Lung (tissue), 12 donors: ENCODE measurements around the gene FAM131C. TPM values are rescaled to one million over a fixed set of nuclear protein-coding genes. Genes with fewer than 3 reads are reported as not detected.

Experiments
- ATAC-seq: fragments of 200-7000 bp; cut with Tn5 transposase; one replicate; pipeline ENCODE4 v1.9.1; 2020; ENCODE audit warnings: moderate number of reproducible peaks; ENCODE audit not compliant: insufficient read depth, low FRiP score
- DNase-seq, 3 donors: peaks; one replicate each; pipeline ENCODE4 v3.0.0-alpha.2; 2013 to 2017
- H3K27ac ChIP-seq, 2 donors: one replicate each; pipeline ENCODE4 v1.5.1; 2013; ENCODE audit warnings: mild to moderate bottlenecking in 2 of 2, moderate library complexity in 2 of 2, control low read depth in 1 of 2, inconsistent platforms in 1 of 2, low read depth in 1 of 2, low read length in 1 of 2
- H3K27me3 ChIP-seq, 3 donors: one replicate each; pipeline ENCODE4 v1.5.1; 2013; ENCODE audit warnings: low read length in 2 of 3; ENCODE audit not compliant: control insufficient read depth in 3 of 3, insufficient read depth in 3 of 3
- H3K36me3 ChIP-seq, 4 donors: one replicate each; pipeline ENCODE4 v1.5.1; 2013; ENCODE audit warnings: low read length in 4 of 4, mild to moderate bottlenecking in 1 of 4, moderate library complexity in 1 of 4; ENCODE audit not compliant: control insufficient read depth in 4 of 4, insufficient read depth in 4 of 4
- H3K4me1 ChIP-seq, 5 donors: one replicate each; pipeline ENCODE4 v1.5.1; 2013; ENCODE audit warnings: low read length in 5 of 5, mild to moderate bottlenecking in 2 of 5, moderate library complexity in 1 of 5; ENCODE audit not compliant: control insufficient read depth in 5 of 5, insufficient read depth in 5 of 5
- H3K4me3 ChIP-seq: one replicate; pipeline ENCODE4 v1.5.1; 2013; ENCODE audit warnings: mild to moderate bottlenecking, control low read depth, moderate library complexity
- H3K9ac ChIP-seq, 2 donors: one replicate each; pipeline ENCODE4 v1.5.1; 2013; ENCODE audit warnings: low read length in 2 of 2, control low read depth in 1 of 2; ENCODE audit not compliant: insufficient read depth in 1 of 2
- H3K9me3 ChIP-seq, 4 donors: one replicate each; pipeline ENCODE4 v1.5.1; 2013; ENCODE audit warnings: low read length in 3 of 4, mild to moderate bottlenecking in 1 of 4, moderate library complexity in 1 of 4; ENCODE audit not compliant: control insufficient read depth in 4 of 4, insufficient read depth in 3 of 4
- CTCF ChIP-seq: IDR thresholded peaks from 2 replicates; pipeline ENCODE4 v1.5.1; 2012; ENCODE audit warnings: mild to moderate bottlenecking; ENCODE audit errors: control extremely low read depth, extremely low read depth
- whole genome bisulfite sequencing, 2 donors: extraction: QIAGEN DNeasy Blood & Tissue Kit; methylation state at CpG; one replicate each; pipeline ENCODE4 v1.1.7; 2013; 5-methylcytosine and 5-hydroxymethylcytosine counted together
- polyA plus RNA-seq, 2 donors: library from polyadenylated mRNA; stranded (reverse); fragments of 200-250 nt; gene quantifications; one replicate each; pipeline ENCODE4 v1.2.1, GENCODE V29; 2013
- total RNA-seq, 2 donors: library from RNA; depleted of rRNA in 1 of 2; stranded (reverse); fragments of >200 nt in 1 of 2; gene quantifications; one replicate each; pipeline ENCODE4 v1.2.1, GENCODE V29; 2014 to 2021
- donor health status: control.
- donor health status: control.
- donor health status: Bipolar disorder and iron deficiency.
- donor health status: healthy.
- donor health status: DM: yes; HTN: yes; CAD: no.

Gene FAM131C
- total and polyA plus RNA-seq, 4 donors = not detected

- Histone ChIP-seq H3K36me3 (no peaks in the 10 kb centered on the region), H3K27me3 (no peaks in the 10 kb centered on the region), H3K27ac (no peak overlapping the region), H3K4me3 (no peak overlapping the region), H3K9ac (no peak overlapping the region), H3K9me3 (peaks cover 0 to 7% (median 0%) of the 10 kb centered on the region in 4 donors), H3K4me1 (peaks cover 0 to 15% (median 0%) of the 10 kb centered on the region in 5 donors)
- TF ChIP-seq CTCF = no peak
- no peak for ATAC-seq
- peak; percentile 27 to 47 (median 36) for DNase-seq
- 73 to 83% methylated on average over 14 of the region's 14 CpGs for WGBS, 2 donors
Observed at GRCh38 chr1:16112596-16113555, 39.4 kb upstream of the FAM131C start.

- Histone ChIP-seq H3K36me3 (no peaks in the 10 kb centered on the region), H3K27ac (no peak overlapping the region), H3K4me3 (no peak overlapping the region), H3K9me3 (peaks cover 0 to 7% (median 0%) of the 10 kb centered on the region in 4 donors), H3K27me3 (no peaks in the 10 kb centered on the region), H3K9ac (no peak overlapping the region), H3K4me1 (peaks cover 0 to 15% (median 0%) of the 10 kb centered on the region in 5 donors)
- DNase-seq = peak; percentile 34 to 53 (median 37)
- WGBS, 2 donors = 83 to 89% methylated on average over 15 of the region's 15 CpGs
- ATAC-seq = no peak
- TF ChIP-seq CTCF = no peak
Observed at GRCh38 chr1:16111771-16112595, 38.5 kb upstream of the FAM131C start.

GRCh38 chr1:16110884-16111283 lies 37.4 kb upstream of the FAM131C start:
- H3K36me3 ChIP-seq = no peaks in the 10 kb centered on the region
- peaks cover 0 to 15% (median 0%) of the 10 kb centered on the region in 5 donors for H3K4me1 ChIP-seq
- no peak for TF ChIP-seq CTCF
- WGBS, 2 donors = 97% methylated on average over 7 of the region's 7 CpGs
- DNase-seq (no peak), ATAC-seq (no peak)
- H3K27me3 ChIP-seq = no peaks in the 10 kb centered on the region
- no peak overlapping the region for H3K9ac ChIP-seq
- H3K9me3 ChIP-seq = peaks cover 0 to 7% (median 0%) of the 10 kb centered on the region in 4 donors
- no peak overlapping the region for H3K4me3 ChIP-seq
- H3K27ac ChIP-seq = no peak overlapping the region
